Medulla oblongata (tissue), 1 donor: ENCODE data around the gene TTLL6.
A peak's percentile ranks its signal among the peaks of the same experiment; 100 is the strongest.

Experiments used
- DNase-seq: peaks from one replicate; pipeline ENCODE4 v3.0.0-alpha.2; 2015; ENCODE audit errors: extremely low spot score

TTLL6 gene

DNA sequence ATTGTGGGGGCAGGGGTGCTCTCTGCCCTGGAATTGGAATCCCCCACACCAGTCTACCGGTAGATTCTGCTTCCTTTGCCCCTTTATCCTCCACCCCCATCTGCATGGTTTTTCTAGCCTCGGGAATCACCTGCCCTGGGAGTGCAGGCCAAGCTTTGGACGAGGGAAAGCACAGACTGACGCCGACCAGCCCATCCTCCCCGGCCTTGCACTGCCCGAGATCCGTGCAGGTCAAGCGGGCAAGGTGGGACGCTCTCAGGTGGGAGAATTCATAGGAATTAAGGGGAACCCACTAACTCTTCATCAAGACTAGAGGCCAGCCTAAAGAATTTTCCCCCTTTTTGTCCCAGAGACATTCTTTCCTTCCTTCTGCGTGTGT lies 78.6 kb downstream of the TTLL6 start:
- DNase-seq, result no peak

GRCh38 chr17:48737330-48738043 lies 79.5 kb downstream of the TTLL6 start:
- DNase-seq, result no peak

- no peak for DNase-seq
These were observed 82.0 kb downstream of the TTLL6 start for GRCh38 chr17:48735062-48735351.

GRCh38 chr17:48734333-48735061 lies 82.5 kb downstream of the TTLL6 start:
- DNase-seq, result no peak

DNA sequence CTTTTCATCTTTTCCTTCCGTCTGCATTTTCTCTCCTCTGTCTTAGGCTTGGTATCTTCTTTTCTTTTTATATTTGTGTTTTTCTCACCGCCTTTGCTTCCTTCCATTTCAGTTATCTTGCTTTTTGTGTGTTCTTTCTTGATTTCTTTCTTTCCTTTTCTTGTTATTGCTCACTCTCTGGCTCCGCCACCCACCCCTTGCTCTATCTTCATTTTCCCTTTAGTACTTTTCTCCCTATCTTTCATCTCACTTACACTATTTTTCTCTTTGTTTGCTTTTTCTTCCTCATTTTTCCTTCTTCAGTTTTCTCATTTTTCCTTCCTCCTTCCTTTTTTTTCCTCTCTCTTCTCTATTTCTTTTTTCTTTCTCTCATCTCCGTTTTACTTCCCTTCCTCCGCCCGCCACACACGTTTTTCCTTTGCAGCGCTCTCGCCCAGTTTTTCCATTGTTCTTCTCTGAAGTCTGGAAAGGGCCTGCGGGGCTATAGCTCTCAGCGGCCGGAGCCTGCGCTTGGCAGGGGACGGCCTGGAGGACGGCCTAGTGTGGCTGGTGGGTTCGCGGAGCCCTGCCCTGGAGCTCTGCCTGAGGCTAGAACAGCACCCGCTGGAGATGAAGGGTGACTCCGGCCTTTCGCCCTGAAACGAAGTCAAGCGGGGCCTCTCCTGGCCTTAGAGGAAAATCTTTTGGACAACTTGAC lies 83.2 kb downstream of the TTLL6 start:
- DNase-seq, result no peak

DNA sequence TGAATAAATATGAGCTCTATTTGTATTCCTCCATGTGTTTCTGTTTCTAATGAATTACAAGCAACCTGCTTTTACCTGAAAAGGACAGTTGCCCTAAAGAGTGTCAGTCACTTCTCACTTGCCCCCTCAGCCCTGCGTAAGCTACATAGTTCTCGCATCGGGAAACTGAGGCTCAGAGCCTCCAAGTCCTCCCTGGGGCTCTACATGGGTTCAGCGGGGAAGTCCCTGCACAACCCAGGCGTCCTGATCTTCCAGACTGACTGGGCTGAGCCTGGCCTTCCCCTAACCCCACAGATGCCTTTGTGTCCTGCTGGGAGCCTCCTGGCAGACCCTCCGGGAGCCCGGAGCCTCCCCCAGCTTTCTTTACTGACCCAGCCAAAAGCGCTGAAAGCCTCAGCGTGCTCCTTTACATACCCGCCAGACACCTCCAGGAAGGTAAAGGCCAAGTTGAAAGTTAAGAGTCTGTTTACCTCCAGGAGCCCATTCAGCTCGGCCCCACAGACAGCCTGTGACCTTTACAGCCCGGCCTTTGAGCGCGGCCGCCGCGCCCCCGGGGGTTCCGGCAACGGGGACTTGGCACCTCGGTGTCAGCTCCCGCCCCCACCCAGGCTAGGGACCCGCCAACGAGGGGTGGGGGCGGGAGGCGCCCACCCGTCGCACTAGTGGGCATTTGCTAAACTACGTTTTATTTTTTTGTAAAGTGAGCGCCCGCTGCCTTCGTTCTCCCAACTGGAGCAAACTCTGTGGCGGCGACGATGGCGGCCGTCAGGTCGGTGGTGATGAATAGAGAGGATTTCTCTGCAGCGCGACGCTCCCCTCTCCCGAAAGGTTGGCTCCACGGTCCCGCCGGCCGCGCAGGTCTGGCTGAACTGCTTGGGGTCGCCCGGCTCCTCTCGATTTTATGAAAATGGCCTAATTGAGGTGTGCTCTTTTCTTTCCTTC lies 84.1 kb downstream of the TTLL6 start:
- no peak for DNase-seq

DNA sequence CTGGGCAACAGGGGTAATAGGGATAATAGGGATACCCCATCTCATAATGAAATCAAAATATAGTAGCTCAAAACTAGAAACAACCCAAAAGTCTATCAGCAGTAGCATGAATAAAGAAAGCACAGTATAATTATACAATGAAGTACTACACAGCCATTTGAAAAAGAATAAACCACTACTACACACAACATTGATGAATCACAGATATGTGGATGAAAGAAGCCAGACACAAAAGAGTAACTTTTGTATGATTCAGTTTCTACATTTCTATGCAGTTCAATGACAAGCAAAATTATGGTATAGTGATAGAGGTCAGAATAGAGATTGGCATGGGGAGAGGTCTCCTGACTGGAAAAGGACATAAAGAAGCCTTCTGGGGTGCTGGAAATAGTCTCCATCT lies 85.7 kb downstream of the TTLL6 start:
- DNase-seq, result no peak

DNA sequence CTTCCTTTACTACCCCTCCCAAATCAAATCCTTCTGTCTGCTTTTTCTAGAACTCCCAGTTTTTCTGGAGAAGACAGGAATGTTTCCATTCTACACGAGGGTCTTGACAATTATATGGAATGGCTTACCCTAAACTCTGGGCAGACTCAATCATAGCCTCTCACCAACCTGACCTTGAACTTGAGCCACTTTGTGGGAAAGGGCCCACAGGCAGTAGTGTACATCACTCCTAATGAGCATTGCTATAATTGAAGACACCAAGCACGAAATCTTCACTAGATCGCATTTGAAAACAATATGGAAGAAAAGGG lies 86.8 kb downstream of the TTLL6 start:
- no peak for DNase-seq

- DNase-seq, result no peak
These were observed 87.4 kb downstream of the TTLL6 start for GRCh38 chr17:48729335-48730239.

DNA sequence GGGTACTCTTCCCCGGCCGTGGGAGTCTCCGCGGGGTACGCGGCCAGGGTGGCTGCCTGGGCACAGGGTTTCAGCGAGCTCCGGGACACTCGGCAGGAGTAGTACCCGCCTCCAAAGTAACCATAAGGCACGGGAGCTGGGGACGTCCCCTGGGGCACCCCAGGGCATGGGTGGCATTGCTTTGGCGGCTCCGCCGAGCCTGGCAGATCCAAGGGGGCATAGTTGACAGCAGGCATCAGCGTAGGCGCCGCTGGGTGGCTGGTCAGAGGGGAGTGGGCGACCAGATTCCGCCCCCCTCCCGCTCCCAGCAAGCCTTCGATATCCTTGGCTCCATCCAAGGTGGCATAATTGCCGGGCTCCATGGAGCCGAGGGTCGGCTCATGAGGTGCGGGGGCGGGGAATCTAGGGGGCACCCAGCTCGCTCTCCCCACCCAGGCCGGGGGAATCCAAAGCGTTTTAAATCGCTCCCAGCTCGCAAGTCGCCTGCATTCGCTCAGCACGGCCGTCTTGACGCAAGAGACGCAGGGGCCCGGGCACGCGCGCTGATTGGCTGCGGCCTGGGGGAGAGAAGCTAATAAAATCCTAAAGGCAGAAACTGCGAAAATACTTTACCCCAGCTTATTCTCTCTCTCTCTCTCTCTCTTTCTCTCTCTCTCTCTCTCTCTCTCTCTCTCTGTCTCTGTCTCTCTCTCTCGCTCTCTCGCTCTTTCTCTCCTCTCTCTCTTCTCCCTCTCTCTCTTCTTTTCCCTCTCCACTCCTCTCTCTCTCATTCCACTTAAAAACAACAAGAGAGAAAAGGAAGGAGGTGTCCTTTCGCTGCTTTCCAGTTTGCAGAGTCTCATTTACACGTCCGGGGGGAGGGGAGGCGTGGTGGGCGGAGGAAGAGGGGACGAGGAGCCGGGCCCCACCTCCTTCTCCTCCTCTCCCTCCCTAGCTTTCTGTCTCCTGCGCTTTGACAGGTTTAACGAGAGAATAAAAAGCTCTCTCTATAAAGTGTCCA lies 88.5 kb downstream of the TTLL6 start, which contains the start of gene HOXB13:
TSS of gene HOXB13 (minus strand) at position 519 of the 1,000 bp plus-strand sequence. CDS start at position 362, 157 bp downstream.
- DNase-seq, result no peak

GRCh38 chr17:48727415-48728175 lies 89.4 kb downstream of the TTLL6 start:
- no peak for DNase-seq

GRCh38 chr17:48726916-48727286 lies 90.1 kb downstream of the TTLL6 start:
- DNase-seq, result no peak

DNA sequence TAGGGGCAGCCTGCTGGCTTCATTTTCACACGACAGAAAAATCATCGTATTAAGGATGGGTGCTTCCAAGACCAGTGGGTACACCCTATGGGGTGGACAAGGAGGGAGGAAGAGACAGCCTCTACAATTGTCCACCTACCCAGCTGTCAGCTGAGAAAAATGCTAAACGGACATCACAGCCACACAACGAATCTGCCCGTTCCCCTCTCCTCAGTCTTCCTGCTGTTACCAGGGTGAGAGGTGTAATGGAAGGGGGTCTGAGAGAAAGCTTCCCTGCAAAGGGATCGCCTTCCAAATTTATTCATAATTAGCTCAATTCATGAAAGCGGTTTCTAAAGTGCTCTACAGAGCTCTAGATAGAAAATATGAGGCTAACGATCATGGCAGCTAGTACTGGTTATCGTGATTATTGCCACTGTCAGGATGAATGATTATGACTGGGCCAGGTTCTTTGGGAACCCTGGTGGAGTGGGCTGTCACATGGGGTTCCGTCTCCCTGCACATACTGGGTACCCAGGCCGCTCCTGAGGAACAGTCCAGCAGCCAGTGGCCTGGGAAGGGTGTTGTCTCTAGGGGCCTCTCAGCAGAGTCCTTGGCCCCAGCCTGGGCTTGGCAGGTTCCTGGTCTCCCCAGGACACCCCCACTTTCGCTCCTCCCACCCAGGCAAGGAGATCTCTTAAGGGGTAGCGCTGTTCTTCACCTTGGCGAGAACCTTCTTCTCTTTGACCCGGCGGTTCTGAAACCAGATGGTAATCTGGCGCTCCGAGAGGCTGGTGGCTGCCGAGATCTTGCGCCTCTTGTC lies 90.7 kb downstream of the TTLL6 start:
- DNase-seq, result no peak

GRCh38 chr17:48725288-48726064 lies 91.6 kb downstream of the TTLL6 start:
- no peak for DNase-seq

- DNase-seq, result no peak
These were observed 92.1 kb downstream of the TTLL6 start for GRCh38 chr17:48725004-48725287.

DNA sequence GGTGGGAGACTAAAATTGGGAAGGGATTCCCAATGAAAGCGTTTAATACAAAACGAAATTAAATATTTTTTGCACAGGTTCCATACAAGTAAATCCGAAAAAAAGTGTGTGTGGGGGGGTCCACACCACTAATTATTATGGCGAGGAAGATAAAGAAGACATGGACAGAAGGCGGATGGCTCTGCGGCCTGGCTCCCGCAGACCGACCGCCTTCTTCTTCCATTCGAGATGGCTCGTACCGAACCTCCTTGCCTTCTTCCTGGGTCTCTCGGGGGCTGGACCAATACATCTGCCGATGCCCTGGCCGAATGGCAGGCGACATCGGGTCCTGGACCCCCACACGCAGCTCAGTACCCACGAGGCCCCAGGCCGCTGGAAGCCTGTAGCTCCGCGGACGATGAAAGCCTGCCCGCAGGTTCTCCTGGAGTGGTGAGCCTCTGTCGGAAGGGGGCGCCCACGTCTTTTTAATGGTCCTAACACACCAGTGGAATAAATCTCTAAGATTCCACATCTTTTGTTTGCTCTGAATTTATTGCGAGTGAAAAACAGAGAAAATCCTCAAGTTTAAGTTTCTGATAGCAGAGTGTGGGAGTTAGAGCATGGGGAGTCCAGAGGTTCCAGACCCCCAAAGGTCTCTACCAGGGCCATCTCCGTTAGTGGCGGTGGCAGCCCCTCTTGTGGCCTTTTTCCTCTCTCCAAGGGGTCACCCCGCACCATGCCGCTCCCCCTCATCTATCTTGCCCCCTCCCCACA lies 92.6 kb downstream of the TTLL6 start:
- peak; percentile 85 for DNase-seq
